Ishikawa (cell line): Measurements from ENCODE around the gene GSTO2.

Source experiments
- CEBPB ChIP-seq: IDR thresholded peaks from 2 replicates; pipeline ENCODE4 v1.6.1; 2012
- CREB1 ChIP-seq: IDR thresholded peaks from 2 replicates; pipeline ENCODE4 v1.6.1; 2012; ENCODE audit warnings: low read depth
- EGR1 ChIP-seq: IDR thresholded peaks from 2 replicates; pipeline ENCODE4 v1.6.1; 2012
- EP300 ChIP-seq: IDR thresholded peaks from 2 replicates; pipeline ENCODE4 v1.6.1; 2012; ENCODE audit warnings: borderline replicate concordance
- FOXM1 ChIP-seq: IDR thresholded peaks from 2 replicates; pipeline ENCODE4 v1.6.1; 2012; ENCODE audit warnings: low read depth, borderline replicate concordance
- MAX ChIP-seq: IDR thresholded peaks from 2 replicates; pipeline ENCODE4 v1.6.1; 2012
- NFIC ChIP-seq: IDR thresholded peaks from 2 replicates; pipeline ENCODE4 v1.6.1; 2012
- RAD21 ChIP-seq: IDR thresholded peaks from 2 replicates; pipeline ENCODE4 v1.6.1; 2012; ENCODE audit warnings: low read depth
- TAF1 ChIP-seq: IDR thresholded peaks from 2 replicates; pipeline ENCODE4 v1.6.1; 2012; ENCODE audit warnings: low read depth, mild to moderate bottlenecking
- TCF12 ChIP-seq: IDR thresholded peaks from 2 replicates; pipeline ENCODE4 v1.6.1; 2012; ENCODE audit warnings: low read depth
- TEAD4 ChIP-seq: IDR thresholded peaks from 2 replicates; pipeline ENCODE4 v1.6.1; 2012
- YY1 ChIP-seq: IDR thresholded peaks from 2 replicates; pipeline ENCODE4 v1.6.1; 2012; ENCODE audit warnings: low read depth
- ZBTB7A ChIP-seq: IDR thresholded peaks from 2 replicates; pipeline ENCODE4 v1.6.1; 2012; ENCODE audit warnings: low read depth
- TF ChIP-seq, protein P1 (sequence below): IDR thresholded peaks from 2 replicates; pipeline ENCODE4 v1.6.1; 2012; ENCODE audit warnings: low read depth, mild to moderate bottlenecking

DNA sequence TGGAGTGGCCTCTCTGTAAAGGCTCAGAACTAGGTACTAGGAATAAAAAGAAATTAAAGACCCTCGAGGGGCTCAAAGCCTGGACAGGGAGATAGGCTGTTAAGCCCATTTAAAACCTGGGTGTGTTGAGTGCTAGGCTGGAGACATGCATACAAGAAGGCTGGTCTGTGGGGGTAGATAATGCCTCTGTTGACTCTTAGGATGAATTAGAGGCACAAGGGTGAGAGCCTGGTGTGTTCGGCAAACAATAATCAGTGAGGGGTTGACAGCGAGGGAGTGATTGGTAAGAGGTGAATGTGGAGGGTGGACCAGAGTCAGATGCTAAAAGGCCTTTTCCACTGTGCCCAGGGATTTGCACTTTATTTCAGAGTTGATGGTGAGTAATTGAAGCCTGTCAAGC is 12.7 kb downstream of the GSTO2 start:
- TF ChIP-seq RAD21, result no peak
- TF ChIP-seq MAX, result no peak
- TF ChIP-seq, protein P1, sequence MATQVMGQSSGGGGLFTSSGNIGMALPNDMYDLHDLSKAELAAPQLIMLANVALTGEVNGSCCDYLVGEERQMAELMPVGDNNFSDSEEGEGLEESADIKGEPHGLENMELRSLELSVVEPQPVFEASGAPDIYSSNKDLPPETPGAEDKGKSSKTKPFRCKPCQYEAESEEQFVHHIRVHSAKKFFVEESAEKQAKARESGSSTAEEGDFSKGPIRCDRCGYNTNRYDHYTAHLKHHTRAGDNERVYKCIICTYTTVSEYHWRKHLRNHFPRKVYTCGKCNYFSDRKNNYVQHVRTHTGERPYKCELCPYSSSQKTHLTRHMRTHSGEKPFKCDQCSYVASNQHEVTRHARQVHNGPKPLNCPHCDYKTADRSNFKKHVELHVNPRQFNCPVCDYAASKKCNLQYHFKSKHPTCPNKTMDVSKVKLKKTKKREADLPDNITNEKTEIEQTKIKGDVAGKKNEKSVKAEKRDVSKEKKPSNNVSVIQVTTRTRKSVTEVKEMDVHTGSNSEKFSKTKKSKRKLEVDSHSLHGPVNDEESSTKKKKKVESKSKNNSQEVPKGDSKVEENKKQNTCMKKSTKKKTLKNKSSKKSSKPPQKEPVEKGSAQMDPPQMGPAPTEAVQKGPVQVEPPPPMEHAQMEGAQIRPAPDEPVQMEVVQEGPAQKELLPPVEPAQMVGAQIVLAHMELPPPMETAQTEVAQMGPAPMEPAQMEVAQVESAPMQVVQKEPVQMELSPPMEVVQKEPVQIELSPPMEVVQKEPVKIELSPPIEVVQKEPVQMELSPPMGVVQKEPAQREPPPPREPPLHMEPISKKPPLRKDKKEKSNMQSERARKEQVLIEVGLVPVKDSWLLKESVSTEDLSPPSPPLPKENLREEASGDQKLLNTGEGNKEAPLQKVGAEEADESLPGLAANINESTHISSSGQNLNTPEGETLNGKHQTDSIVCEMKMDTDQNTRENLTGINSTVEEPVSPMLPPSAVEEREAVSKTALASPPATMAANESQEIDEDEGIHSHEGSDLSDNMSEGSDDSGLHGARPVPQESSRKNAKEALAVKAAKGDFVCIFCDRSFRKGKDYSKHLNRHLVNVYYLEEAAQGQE, result no peak
- no peak for TF ChIP-seq YY1
- TF ChIP-seq EP300, result no peak
- TF ChIP-seq ZBTB7A, result no peak
- no peak for TF ChIP-seq TAF1
- TF ChIP-seq CEBPB, result no peak
- no peak for TF ChIP-seq FOXM1
- TF ChIP-seq TCF12, result no peak
- TF ChIP-seq NFIC, result no peak
- no peak for TF ChIP-seq EGR1
- no peak for TF ChIP-seq TEAD4
- no peak for TF ChIP-seq CREB1
